NCI-H187 treated with DMSO at 0.1 percent for 48 hours (cell line): Measurements from ENCODE around the gene USE1.

Experiments
- DNase-seq: peaks from one replicate; lab custom pipeline; 2025; lab: John Stamatoyannopoulos, UW

The USE1 gene

DNA sequence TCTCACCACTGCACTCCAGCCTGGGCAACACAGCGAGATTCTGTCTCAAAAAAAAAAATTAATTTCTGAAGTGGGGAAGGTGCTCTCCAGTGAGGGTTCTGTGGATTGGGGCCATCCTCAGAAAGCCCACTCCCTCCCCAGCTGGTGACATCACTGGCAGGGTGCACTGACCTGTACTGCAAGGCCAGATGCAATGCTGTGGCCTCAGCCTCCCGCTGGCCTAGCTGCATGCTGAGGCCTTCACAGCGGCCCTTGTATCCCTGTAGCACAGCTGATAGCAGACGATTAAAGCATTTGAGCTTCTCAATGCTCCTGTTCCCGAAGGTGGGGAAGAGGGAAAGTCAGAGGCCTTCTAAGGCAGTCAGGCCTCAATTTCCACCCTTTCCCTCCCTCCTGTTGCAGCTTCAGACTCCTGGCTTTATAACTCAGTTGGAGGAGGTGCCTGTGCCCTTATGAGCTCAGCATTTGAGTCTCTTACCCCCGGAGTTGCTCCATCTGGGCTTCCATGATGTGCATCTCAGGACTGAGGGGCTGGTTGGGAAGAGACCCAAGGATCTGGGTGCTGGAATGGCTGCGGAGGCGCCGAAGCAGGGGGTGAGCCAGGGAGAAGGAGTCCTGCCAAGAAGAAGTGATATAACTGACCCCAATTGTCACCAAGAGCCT, 44.1 kb downstream of the USE1 start:
- no peak for DNase-seq

DNA sequence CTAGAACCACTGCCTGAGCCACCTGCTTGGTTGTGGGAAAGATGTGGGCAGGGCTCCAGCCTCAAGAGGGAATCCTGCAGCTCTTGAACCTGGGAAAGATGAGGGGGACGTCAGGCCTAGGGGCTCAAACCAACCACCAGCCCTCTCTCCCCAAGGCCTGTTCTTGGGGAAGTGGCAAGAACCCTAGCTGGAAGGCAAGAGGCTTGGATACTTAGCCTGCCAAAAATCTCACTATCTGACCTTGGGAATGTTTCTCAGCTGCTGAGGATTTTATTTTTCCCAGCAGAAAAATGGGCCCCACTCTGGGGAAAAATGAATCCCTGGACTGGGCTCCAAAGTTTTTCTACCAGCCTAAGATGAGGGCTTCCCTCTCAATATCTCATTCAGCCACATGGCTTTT, 44.8 kb downstream of the USE1 start:
- DNase-seq, result no peak

DNA sequence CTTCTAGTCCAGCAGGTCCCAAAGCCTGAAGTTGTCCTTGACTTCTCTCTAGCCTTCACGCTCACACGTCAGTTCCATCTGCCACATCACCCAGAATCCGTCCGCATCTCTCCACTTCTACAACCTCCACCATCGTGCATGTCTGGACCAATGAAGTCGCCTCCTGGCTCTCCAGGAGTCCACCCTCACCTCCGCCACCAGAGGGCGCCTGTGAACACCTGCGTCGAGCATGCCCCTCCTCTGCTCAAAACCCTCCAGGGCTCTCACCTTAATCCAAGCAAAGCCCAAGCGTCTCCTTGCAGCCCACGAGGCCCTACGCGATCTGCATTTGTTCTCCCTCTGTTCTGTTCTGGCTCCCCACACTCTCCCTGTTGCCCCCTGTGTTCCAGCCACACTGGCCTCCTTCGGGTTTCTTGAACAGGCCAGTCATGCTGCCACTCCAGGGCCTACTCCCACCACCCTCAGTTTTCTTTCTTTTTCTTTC, 45.7 kb downstream of the USE1 start:
- no peak for DNase-seq

DNA sequence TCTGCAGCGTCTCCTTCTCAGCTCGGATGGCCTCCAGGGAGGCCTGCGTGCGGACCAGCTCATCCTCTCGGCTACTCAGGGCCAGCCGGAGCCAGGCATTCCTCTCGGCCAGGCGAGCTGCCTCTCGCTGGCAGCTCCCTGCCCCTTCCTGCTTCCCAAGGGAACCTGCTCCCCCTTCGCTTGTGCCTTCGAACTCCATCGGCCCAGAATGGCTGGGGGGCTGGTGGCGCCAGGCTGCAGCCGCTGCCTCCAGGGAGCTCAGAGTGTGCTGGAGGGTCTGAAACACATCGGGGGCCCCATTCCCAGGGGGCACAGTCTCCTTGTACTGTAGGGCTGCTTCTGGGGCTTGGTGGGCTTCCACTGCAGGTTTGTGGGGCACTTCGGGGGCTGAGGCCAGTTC, 47.4 kb downstream of the USE1 start:
- no peak for DNase-seq

DNA sequence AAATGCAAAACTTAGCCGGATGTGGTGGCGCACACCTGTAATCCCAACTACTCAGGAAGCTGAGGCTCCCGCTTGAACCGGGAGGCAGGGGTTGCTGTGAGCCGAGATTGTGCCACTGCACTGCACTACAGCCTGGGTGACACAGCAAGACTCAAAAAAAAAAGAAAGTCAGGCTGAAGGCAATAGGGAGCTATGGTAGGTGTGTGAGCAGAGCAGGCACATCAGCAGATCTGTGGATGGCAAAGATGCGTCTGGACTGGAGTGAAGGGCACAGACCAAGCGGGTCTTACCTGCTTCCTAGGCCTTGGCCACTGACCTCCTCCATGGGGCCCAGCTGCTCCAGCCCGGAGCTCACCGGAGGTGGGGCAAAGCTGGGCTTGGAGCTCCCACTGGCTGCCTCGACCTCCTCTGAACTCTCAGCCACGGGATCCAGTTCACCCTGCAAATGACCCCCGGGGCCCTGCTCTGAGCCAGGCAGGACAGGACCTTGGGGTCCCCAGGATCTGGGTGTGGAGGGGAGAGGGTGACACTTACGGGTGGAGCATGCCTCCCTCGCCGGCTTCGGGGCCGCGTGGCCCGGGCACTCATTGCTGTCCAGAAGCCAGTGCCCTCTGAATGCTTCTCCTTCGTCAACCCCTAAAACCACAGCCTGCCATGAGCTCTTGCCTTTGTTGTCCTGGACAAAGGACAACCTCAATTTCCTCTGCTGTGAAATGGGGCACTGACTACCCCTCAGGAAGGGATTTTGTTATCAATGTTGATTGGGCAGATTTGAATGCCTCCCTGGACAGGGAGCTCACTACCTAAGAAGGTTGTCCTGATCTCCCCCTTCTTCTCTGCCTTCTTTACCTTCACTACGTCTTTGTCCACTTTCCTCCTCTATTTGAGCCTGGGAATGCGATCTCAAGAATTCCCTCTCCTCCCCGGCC, 48.8 kb downstream of the USE1 start:
- DNase-seq, result no peak

DNA sequence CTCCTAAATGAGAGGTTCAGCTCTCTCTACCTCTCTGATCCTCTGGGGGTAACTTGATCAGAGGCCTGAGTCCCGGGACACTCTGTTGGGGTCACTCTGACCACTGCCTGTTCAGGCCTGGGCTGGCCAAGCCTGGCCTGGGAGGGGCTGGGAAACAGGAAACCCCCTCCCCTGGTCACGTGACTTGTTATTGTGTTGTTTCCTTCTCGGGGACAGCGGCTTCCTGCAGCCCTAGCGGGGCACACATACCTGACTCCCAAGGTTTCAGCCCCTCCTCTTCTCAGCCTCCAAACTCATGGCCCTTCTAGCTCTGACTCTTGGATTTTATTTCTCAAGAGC, 49.5 kb downstream of the USE1 start, which contains the start of gene USHBP1:
Gene USHBP1 (minus strand): TSS at position 105 of the 339 bp plus-strand sequence. CDS start 446 bp downstream, outside the sequence.
- no peak for DNase-seq

DNA sequence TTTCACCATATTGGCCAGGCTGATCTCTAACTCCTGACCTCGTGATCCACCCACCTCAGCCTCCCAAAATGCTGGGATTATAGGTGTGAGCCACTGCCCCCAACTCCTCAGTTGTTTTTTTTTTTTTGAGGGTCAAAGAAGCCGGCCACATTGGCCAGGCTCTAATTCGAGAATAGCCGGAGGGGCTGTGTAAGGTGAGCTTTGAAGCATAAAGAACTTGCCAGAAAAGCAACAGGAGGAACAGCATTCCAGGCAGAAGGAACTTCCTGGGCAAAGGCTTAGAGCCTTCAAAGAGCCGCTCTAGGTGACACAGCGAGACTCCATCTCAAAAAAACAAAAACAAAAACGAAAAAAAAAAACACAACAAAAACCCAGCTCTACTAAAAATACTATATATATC, 50.9 kb downstream of the USE1 start:
- DNase-seq, result no peak

DNA sequence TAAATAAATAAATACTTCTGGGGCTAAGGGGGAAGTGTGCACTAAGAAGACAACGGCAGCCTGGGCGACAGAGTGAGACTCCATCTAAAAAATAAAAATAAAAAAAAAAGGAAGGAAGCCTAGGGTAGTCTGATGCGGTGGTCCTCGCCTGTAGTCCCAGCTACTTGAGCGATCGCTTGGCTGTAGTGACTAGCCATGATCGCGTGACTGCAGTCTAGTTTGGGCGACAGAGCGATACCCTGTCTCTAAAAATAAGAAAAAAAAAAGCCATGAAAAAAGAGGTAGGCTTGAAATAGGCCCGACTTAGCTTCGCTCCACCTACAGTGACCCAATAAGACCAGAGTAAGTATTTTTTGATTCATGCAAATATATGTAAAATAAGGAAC, 51.4 kb downstream of the USE1 start:
- DNase-seq, result no peak

DNA sequence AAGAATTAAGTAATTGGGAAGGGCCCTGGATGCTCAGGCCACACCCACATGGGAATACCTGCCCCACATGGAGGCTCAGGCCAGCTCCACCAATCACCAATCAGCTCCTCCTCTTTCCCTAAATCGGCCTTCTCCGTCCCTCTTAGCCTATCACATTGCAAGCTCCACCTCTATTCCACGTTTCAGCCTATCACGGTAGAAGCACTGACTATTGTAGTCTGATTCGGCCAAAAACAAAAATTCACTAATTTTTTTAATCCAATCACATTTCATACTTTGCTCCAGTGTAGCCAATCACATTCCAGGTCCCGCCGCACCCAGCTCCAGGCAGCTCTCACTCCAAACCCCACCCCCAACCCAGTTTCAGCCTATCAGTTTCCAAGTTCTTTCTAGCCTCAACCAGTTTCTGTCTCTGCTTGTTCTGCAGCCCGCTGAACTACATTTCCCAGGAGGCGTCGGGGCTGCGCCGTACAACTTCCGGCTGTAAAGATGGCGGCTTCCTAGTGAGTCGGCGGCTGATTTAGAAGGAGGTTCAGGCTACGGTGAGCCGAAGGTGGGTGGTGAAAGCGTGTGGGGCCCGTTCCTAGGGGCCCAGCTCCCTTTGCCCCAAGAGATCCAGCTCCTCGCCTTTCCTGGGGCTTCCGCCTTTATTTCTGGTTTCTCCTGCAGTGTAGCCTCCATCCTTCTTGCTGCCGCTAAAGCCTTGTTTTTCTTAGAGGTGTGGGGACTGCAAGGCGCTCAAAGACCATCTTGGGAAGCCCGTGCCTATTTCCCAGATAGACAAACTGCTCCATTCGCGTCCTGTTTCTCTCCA, 52.0 kb downstream of the USE1 start, which contains the start of gene BABAM1:
Gene BABAM1 (plus strand): TSS at position 469 of the 814 bp plus-strand sequence. CDS start 1,364 bp downstream, outside the sequence.
- peak; percentile 84 for DNase-seq

DNA sequence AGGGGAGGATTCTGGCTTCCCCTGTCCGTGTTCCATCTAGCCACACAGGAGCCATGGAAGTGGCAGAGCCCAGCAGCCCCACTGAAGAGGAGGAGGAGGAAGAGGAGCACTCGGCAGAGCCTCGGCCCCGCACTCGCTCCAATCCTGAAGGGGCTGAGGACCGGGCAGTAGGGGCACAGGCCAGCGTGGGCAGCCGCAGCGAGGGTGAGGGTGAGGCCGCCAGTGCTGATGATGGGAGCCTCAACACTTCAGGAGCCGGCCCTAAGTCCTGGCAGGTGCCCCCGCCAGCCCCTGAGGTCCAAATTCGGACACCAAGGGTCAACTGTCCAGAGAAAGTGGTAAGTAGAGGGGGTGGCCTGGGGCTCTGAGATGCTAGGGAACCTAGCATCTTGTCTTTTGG, 53.6 kb downstream of the USE1 start:
- no peak for DNase-seq
